Thyroid gland (tissue), 4 donors: Measurements from ENCODE around the gene ANAPC1. TPM values are rescaled to one million over a fixed set of nuclear protein-coding genes. Genes with fewer than 3 reads are reported as not detected.
"Not testable (repeated sequence)": the region's sequence is repeated elsewhere in the genome, so short reads cannot be mapped to it uniquely, and the experiment has no call there.

Experiments used
- DNase-seq, 2 donors: peaks; one replicate each; pipeline ENCODE4 v3.0.0-alpha.2; 2019
- H3K27ac ChIP-seq, 3 donors: fragments of 200-600 bp; sonication (generic); 1 replicate in 2 of 3; 2 replicates in 1 of 3; pipeline ENCODE4 v1.5.1; 2016 to 2019; ENCODE audit warnings: mild to moderate bottlenecking in 1 of 3, moderate library complexity in 1 of 3
- H3K27me3 ChIP-seq: fragments of 200-600 bp; sonication (generic); one replicate; pipeline ENCODE4 v1.5.1; 2019
- H3K36me3 ChIP-seq, 2 donors: fragments of 200-600 bp; sonication (generic); one replicate each; pipeline ENCODE4 v1.5.1; 2016 to 2019
- H3K4me1 ChIP-seq, 2 donors: fragments of 200-600 bp; sonication (generic); one replicate each; pipeline ENCODE4 v1.5.1; 2017 to 2019
- H3K4me3 ChIP-seq, 3 donors: fragments of 200-600 bp; sonication (generic); replicated peaks in 1 of 3; 1 replicate in 2 of 3; 2 replicates in 1 of 3; pipeline ENCODE4 v1.5.1; 2016; ENCODE audit warnings: mild to moderate bottlenecking in 1 of 3
- H3K9me3 ChIP-seq: fragments of 200-600 bp; sonication (generic); one replicate; pipeline ENCODE4 v1.5.1; 2017
- CTCF ChIP-seq, 6 experiments: fragments of 200-600 bp in 3 of 6; fragments of 450-650 bp in 3 of 6; sonication (generic) in 3 of 6; IDR thresholded peaks; one replicate each; pipeline ENCODE4 v1.5.1; 2016 to 2019; ENCODE audit warnings: antibody characterized with exemption in 6 of 6, mild to moderate bottlenecking in 2 of 6, inconsistent platforms in 1 of 6, moderate library complexity in 1 of 6
- WGBS, 2 donors: methylation state at CpG; one replicate each; pipeline ENCODE4 v1.1.5; 2017; 5-methylcytosine and 5-hydroxymethylcytosine counted together
- intact Hi-C: fragments of 100-400 bp; cut with DNase I; formaldehyde crosslinking; loops from one replicate; pipeline ENCODE4 v1.15.1; 2023
- total RNA-seq, 4 donors: library from RNA; depleted of rRNA; stranded (reverse); fragments of >200 nt; gene quantifications; one replicate each; pipeline ENCODE4 v1.2.3, GENCODE V29; 2016

The ANAPC1 gene
- total RNA-seq, 4 donors from 2014 or later: 40.6 to 62.6 (median 55.1) TPM

- H3K27ac ChIP-seq, H3K27me3 ChIP-seq, H3K9me3 ChIP-seq, H3K4me1 ChIP-seq, intact Hi-C loops, H3K4me3 ChIP-seq, DNase-seq: not testable (repeated sequence)
- 78 to 85% methylated on average over 3 of the region's 3 CpGs for WGBS, 2 donors
- H3K36me3 ChIP-seq: peaks cover 0 to 14% of the 10 kb centered on the region in 2 donors
Observed at GRCh38 chr2:111852544-111852943, 31.4 kb downstream of the ANAPC1 start.

- H3K4me3 ChIP-seq, intact Hi-C loops, H3K36me3 ChIP-seq, H3K4me1 ChIP-seq, H3K27me3 ChIP-seq, H3K9me3 ChIP-seq, H3K27ac ChIP-seq: not testable (repeated sequence)
- peak in 2 of 6 experiments; percentile 18 to 47 for TF ChIP-seq CTCF (IDR thresholded peaks at IDR 0.05)
- WGBS, 2 donors: 7 to 22% methylated on average over 4 of the region's 4 CpGs
- peak; percentile 37 to 53 for DNase-seq
Observed at GRCh38 chr2:111850646-111851045, 33.3 kb downstream of the ANAPC1 start.

- H3K27ac ChIP-seq, H3K4me3 ChIP-seq, H3K9me3 ChIP-seq, H3K4me1 ChIP-seq, H3K36me3 ChIP-seq, intact Hi-C loops, H3K27me3 ChIP-seq, DNase-seq: not testable (repeated sequence)
- 68 to 73% methylated on average over 2 to 3 of the region's 3 CpGs for WGBS, 2 donors
Observed at GRCh38 chr2:111839625-111840282, 44.2 kb downstream of the ANAPC1 start.

GRCh38 chr2:111838992-111839391 is 45.0 kb downstream of the ANAPC1 start:
- H3K27me3 ChIP-seq, intact Hi-C loops, DNase-seq, H3K36me3 ChIP-seq, H3K27ac ChIP-seq, H3K4me3 ChIP-seq, H3K9me3 ChIP-seq, H3K4me1 ChIP-seq: not testable (repeated sequence)
- 90 to 96% methylated on average over 1 of the region's 1 CpG for WGBS, 2 donors

GRCh38 chr2:111834221-111834620 is 49.8 kb downstream of the ANAPC1 start:
- H3K27ac ChIP-seq, H3K4me1 ChIP-seq, DNase-seq, H3K4me3 ChIP-seq, H3K36me3 ChIP-seq, H3K9me3 ChIP-seq, intact Hi-C loops, H3K27me3 ChIP-seq: not testable (repeated sequence)
- 91 to 94% methylated on average over 3 of the region's 3 CpGs for WGBS, 2 donors

- H3K27me3 ChIP-seq, H3K4me3 ChIP-seq, H3K9me3 ChIP-seq, H3K36me3 ChIP-seq, intact Hi-C loops, DNase-seq, H3K27ac ChIP-seq, H3K4me1 ChIP-seq: not testable (repeated sequence)
- WGBS, 2 donors: 93% methylated on average over 1 of the region's 1 CpG
Observed at GRCh38 chr2:111830479-111830878, 53.5 kb downstream of the ANAPC1 start.

GRCh38 chr2:111828217-111828766 is 55.7 kb downstream of the ANAPC1 start:
- H3K27ac ChIP-seq, H3K27me3 ChIP-seq, H3K36me3 ChIP-seq, H3K4me3 ChIP-seq, DNase-seq, H3K9me3 ChIP-seq, H3K4me1 ChIP-seq, intact Hi-C loops: not testable (repeated sequence)
- 87 to 88% methylated on average over 4 of the region's 4 CpGs for WGBS, 2 donors

GRCh38 chr2:111812970-111813622 is 70.9 kb downstream of the ANAPC1 start:
- H3K9me3 ChIP-seq, H3K27ac ChIP-seq, DNase-seq, intact Hi-C loops, H3K27me3 ChIP-seq, H3K36me3 ChIP-seq, H3K4me1 ChIP-seq, H3K4me3 ChIP-seq: not testable (repeated sequence)
- 89 to 96% methylated on average over 4 of the region's 7 CpGs for WGBS, 2 donors
- peak in 2 of 6 experiments; percentile 20 to 29 for TF ChIP-seq CTCF (IDR thresholded peaks at IDR 0.05)

- H3K4me1 ChIP-seq, H3K4me3 ChIP-seq, intact Hi-C loops, H3K36me3 ChIP-seq, H3K9me3 ChIP-seq, H3K27me3 ChIP-seq, H3K27ac ChIP-seq, DNase-seq: not testable (repeated sequence)
- 100% methylated on average over 1 of the region's 1 CpG for WGBS, 2 donors
Observed at GRCh38 chr2:111790633-111791032, 93.4 kb downstream of the ANAPC1 start.

- DNase-seq, H3K27ac ChIP-seq, H3K4me3 ChIP-seq, H3K27me3 ChIP-seq, H3K4me1 ChIP-seq, intact Hi-C loops, H3K36me3 ChIP-seq, H3K9me3 ChIP-seq: not testable (repeated sequence)
- WGBS, 2 donors: 95 to 97% methylated on average over 2 to 3 of the region's 3 CpGs
Observed at GRCh38 chr2:111784081-111784480, 99.9 kb downstream of the ANAPC1 start.

- H3K27me3 ChIP-seq, H3K4me3 ChIP-seq, H3K36me3 ChIP-seq, H3K27ac ChIP-seq, DNase-seq, H3K4me1 ChIP-seq, intact Hi-C loops, H3K9me3 ChIP-seq: not testable (repeated sequence)
- 93 to 96% methylated on average over 6 of the region's 6 CpGs for WGBS, 2 donors
Observed at GRCh38 chr2:111782195-111782594, 101.8 kb downstream of the ANAPC1 start.
